Measurements from ENCODE around the gene COL5A2.

The COL5A2 gene

DNA sequence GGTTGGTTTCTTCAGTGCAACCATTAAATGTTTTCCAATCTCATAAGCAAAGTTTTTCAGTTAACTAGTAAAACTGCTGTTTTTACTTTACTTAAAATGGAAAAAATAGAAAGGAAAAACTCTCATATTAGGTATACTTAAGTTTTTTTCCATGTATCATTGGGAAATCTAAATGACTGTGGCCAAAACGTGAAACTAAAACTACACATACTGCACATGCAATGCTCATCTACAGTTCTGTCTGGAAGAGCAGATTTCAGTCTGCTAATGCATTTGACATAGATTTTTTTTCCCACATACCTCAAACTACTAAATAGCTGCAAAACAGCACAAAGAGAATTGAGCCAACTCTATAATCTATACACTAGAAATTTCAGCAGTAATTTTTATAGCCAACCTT lies 62.6 kb downstream of the COL5A2 start:
- H3K4me2 ChIP-seq (ENCODE audit: low read depth, low read length, poor library complexity, severe bottlenecking): no peak overlapping the region
- H3K9ac ChIP-seq (ENCODE audit: low read depth, low read length, poor library complexity, severe bottlenecking): no peak overlapping the region
- H3K4me1 ChIP-seq (ENCODE audit: insufficient read depth, low read length, poor library complexity, severe bottlenecking): no peaks in the 10 kb centered on the region
- TF ChIP-seq EZH2phosphoT487 (IDR thresholded peaks at IDR 0.05; ENCODE audit: borderline replicate concordance): no peak
- TF ChIP-seq, protein P1, sequence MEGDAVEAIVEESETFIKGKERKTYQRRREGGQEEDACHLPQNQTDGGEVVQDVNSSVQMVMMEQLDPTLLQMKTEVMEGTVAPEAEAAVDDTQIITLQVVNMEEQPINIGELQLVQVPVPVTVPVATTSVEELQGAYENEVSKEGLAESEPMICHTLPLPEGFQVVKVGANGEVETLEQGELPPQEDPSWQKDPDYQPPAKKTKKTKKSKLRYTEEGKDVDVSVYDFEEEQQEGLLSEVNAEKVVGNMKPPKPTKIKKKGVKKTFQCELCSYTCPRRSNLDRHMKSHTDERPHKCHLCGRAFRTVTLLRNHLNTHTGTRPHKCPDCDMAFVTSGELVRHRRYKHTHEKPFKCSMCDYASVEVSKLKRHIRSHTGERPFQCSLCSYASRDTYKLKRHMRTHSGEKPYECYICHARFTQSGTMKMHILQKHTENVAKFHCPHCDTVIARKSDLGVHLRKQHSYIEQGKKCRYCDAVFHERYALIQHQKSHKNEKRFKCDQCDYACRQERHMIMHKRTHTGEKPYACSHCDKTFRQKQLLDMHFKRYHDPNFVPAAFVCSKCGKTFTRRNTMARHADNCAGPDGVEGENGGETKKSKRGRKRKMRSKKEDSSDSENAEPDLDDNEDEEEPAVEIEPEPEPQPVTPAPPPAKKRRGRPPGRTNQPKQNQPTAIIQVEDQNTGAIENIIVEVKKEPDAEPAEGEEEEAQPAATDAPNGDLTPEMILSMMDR (conservative IDR thresholded peaks at IDR 0.05; ENCODE audit: low read length): no peak
- H3F3A ChIP-seq (ENCODE audit: low read depth): no peaks in the 10 kb centered on the region
- H3K4me3 ChIP-seq (ENCODE audit: low read length, poor library complexity, severe bottlenecking): no peak overlapping the region
- H2AFZ ChIP-seq (ENCODE audit: low read length): peak overlapping the region; percentile 72; the same call in 1 of the 2 replicates
- no peaks in the 10 kb centered on the region for H3K9me3 ChIP-seq (ENCODE audit: insufficient read depth, low read depth, low read length)
- H3K27me3 ChIP-seq (ENCODE audit: insufficient read depth, low read length, poor library complexity, severe bottlenecking): no peaks in the 10 kb centered on the region
- H3K36me3 ChIP-seq (ENCODE audit: insufficient read depth, low read length): no peaks in the 10 kb centered on the region
- H3K9me2 ChIP-seq (replicated peaks; ENCODE audit: low read depth, low read length): no peaks in the 10 kb centered on the region
- H3K79me2 ChIP-seq (ENCODE audit: insufficient read depth, low read length): no peaks in the 10 kb centered on the region
- H4K20me1 ChIP-seq (ENCODE audit: insufficient read depth, low read length, poor library complexity, severe bottlenecking): no peaks in the 10 kb centered on the region

DNA sequence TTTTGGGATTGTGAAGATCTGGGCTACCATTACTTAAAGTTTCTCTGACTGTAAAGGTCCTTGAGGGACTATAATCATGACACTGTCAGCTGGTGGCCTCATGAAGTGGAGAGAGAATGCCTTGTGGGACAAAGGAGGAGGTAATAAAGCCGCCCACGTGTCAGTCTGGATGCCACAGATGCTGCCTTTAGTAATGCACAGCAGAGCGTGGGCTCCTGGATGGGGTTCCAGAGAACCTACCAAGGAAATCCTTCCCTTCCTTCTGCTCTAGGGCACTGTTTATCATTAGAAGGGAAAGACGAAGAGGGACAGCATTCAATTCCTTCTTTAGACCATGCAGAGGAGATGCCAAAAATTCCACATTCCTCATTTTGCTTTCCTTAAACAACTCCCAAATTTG lies 63.5 kb downstream of the COL5A2 start:
- no peaks in the 10 kb centered on the region for H3K9me2 ChIP-seq (replicated peaks; ENCODE audit: low read depth, low read length)
- 0 out of 2 replicates have a peak overlapping the region, but pooled peaks have one; percentile 1 for H2AFZ ChIP-seq (ENCODE audit: low read length)
- no peak overlapping the region for H3K4me3 ChIP-seq (ENCODE audit: low read length, poor library complexity, severe bottlenecking)
- no peaks in the 10 kb centered on the region for H3K4me1 ChIP-seq (ENCODE audit: insufficient read depth, low read length, poor library complexity, severe bottlenecking)
- no peak overlapping the region for H3K9ac ChIP-seq (ENCODE audit: low read depth, low read length, poor library complexity, severe bottlenecking)
- H4K20me1 ChIP-seq (ENCODE audit: insufficient read depth, low read length, poor library complexity, severe bottlenecking): no peaks in the 10 kb centered on the region
- H3K79me2 ChIP-seq (ENCODE audit: insufficient read depth, low read length): no peaks in the 10 kb centered on the region
- no peaks in the 10 kb centered on the region for H3F3A ChIP-seq (ENCODE audit: low read depth)
- H3K4me2 ChIP-seq (ENCODE audit: low read depth, low read length, poor library complexity, severe bottlenecking): no peak overlapping the region
- H3K36me3 ChIP-seq (ENCODE audit: insufficient read depth, low read length): no peaks in the 10 kb centered on the region
- H3K9me3 ChIP-seq (ENCODE audit: insufficient read depth, low read depth, low read length): no peaks in the 10 kb centered on the region
- no peaks in the 10 kb centered on the region for H3K27me3 ChIP-seq (ENCODE audit: insufficient read depth, low read length, poor library complexity, severe bottlenecking)
- TF ChIP-seq EZH2phosphoT487 (IDR thresholded peaks at IDR 0.05; ENCODE audit: borderline replicate concordance): no peak
- TF ChIP-seq, protein P1 (conservative IDR thresholded peaks at IDR 0.05; ENCODE audit: low read length): no peak

DNA sequence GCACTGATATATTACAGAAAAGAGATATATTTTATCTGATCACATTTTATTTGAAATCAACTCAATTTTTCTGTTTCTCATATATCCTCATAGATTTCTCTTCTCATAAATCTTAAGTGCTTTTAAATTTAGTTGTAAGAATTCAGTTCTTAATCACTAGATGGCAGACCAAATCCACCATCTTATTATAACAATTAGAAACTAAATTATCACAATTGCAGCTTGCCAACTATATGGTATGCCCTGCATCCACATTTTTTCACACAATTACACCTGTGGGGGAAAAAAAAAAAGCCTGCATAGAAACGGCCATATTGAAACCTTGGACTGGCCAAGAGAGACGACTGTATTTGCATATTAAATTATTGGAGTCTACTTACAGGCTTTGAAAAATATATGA lies 64.4 kb downstream of the COL5A2 start:
- no peak overlapping the region for H2AFZ ChIP-seq (ENCODE audit: low read length)
- no peaks in the 10 kb centered on the region for H3K27me3 ChIP-seq (ENCODE audit: insufficient read depth, low read length, poor library complexity, severe bottlenecking)

More for the DNA sequence above, 64.4 kb downstream of the COL5A2 start:
- H3K9me2 ChIP-seq (replicated peaks; ENCODE audit: low read depth, low read length): no peaks in the 10 kb centered on the region
- H3K36me3 ChIP-seq (ENCODE audit: insufficient read depth, low read length): no peaks in the 10 kb centered on the region
- H3K4me3 ChIP-seq (ENCODE audit: low read length, poor library complexity, severe bottlenecking): no peak overlapping the region
- H3K9ac ChIP-seq (ENCODE audit: low read depth, low read length, poor library complexity, severe bottlenecking): no peak overlapping the region
- TF ChIP-seq EZH2phosphoT487 (IDR thresholded peaks at IDR 0.05; ENCODE audit: borderline replicate concordance): no peak
- TF ChIP-seq, protein P1 (conservative IDR thresholded peaks at IDR 0.05; ENCODE audit: low read length): peak; percentile 46; the same call in 1 of the 2 replicates
- H3K4me1 ChIP-seq (ENCODE audit: insufficient read depth, low read length, poor library complexity, severe bottlenecking): no peaks in the 10 kb centered on the region
- H3K79me2 ChIP-seq (ENCODE audit: insufficient read depth, low read length): no peaks in the 10 kb centered on the region
- H3F3A ChIP-seq (ENCODE audit: low read depth): no peaks in the 10 kb centered on the region
- H3K4me2 ChIP-seq (ENCODE audit: low read depth, low read length, poor library complexity, severe bottlenecking): no peak overlapping the region
- no peaks in the 10 kb centered on the region for H3K9me3 ChIP-seq (ENCODE audit: insufficient read depth, low read depth, low read length)
- H4K20me1 ChIP-seq (ENCODE audit: insufficient read depth, low read length, poor library complexity, severe bottlenecking): no peaks in the 10 kb centered on the region
